SK-N-MC (cell line): ENCODE results near the gene MGMT.

Source experiments
- EZH2 ChIP-seq: fragments of 200-600 bp; sonication (generic); IDR thresholded peaks from one replicate; pipeline ENCODE4 v1.6.1; 2017; ENCODE audit warnings: antibody characterized with exemption
- FOXP2 ChIP-seq: optimal IDR thresholded peaks from 2 replicates; pipeline ENCODE3; 2011; ENCODE audit warnings: mild to moderate bottlenecking, moderate library complexity; ENCODE audit not compliant: insufficient read depth; ENCODE audit errors: extremely low read length, control extremely low read depth
- POLR2AphosphoS5 ChIP-seq: IDR thresholded peaks from 2 replicates; pipeline ENCODE4 v1.6.1; 2012; ENCODE audit warnings: mild to moderate bottlenecking, low read depth, low read length, borderline replicate concordance

DNA sequence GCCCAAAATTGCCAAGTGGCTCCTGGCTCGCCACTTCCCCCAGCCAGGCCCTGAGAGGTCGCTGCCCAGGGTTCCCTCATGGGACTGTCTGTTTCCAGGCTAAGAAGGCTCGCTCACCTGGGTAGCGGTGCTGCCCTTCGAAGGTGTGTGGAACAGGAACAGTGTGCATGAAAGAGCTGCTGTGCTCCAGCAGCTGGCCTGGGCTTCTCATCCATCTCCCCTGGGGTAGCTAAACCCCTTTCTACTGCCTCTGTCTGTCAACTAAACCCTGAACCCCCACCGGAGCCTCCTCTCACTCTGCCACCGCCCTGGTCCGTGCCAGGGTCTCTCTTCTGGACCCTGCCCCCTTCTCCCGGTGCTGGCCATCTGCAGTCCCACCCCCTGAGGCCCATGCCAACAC, 344.2 kb downstream of the MGMT start:
- no peak for TF ChIP-seq POLR2AphosphoS5
- TF ChIP-seq EZH2, result no peak
- no peak for TF ChIP-seq FOXP2
